Left ventricle myocardium superior (tissue), 1 donor: Measurements from ENCODE around the gene FAM76A. TPM values are rescaled to one million over a fixed set of nuclear protein-coding genes. Genes with fewer than 3 reads are reported as not detected.
A peak's percentile ranks its signal among the peaks of the same experiment; 100 is the strongest.

Experiments
- ATAC-seq: fragments of 200-7000 bp; cut with Tn5 transposase; one replicate; pipeline ENCODE4 v1.9.1; 2020; ENCODE audit warnings: mild to moderate bottlenecking, moderate library complexity
- DNase-seq: peaks from one replicate; pipeline ENCODE4 v3.0.0-alpha.2; 2020
- intact Hi-C: fragments of 100-400 bp; cut with micrococcal nuclease; formaldehyde crosslinking; loops from one replicate; pipeline ENCODE4 v1.11.0; 2022
- total RNA-seq: library from RNA; stranded (reverse); fragmentation: NEBNext Ultra II Directional; extraction: Animal tissue kit (Norgen Biotek cat#: 25700); gene quantifications from one replicate; pipeline ENCODE4 v1.2.1, GENCODE V29; 2021
- donor health status: DM: no; HTN: yes; CAD: no; lungs with severe emphysema.

The FAM76A gene
- total RNA-seq, 1 donor from 2014 or later: 12.3 TPM

DNA sequence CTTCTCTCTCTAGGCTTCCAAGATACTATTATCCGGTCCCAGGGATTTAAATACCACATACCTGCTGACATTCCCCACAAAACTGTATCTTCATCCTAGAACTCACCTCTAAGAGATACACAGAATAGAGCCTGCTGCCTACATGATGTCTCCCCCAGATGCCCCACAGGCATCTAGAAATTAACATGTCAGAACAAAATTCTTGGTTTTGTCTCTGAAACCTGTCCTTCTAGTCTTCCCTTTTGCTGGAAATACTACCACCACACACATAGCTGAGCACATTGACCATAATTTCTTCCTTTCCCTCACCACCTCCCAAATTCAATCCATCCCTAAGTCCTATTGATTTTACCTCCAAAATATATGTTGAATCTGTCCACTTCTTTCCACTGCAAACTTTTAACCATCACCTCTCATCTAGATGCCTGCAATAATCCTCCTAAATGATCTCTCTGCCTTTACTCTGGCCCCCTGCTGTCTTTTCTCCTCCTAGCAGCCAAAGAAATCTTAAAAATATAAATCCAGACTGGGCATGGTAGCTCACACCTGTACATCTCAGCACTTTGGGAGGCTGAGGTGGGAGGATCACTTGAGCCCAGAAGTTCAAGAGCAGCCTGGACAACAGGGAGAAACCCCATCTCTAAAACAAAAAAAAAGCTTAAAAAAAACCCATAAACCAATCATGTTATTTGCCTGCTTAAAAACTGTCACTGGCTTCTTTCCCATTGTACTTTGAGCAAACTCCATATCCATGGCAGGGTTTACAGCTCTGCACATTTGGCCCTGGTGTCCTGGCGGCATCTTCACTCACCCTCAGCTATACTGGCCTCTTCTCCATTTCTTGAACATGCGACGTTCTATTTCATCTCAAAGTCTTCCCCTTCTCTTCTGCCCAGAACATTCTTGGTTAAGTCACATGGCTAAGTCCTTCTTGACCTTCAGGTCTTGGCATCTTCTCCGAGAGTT, 6.2 kb upstream of the FAM76A start:
- intact Hi-C loops: no loop called here
- no peak for DNase-seq
- ATAC-seq: no peak

DNA sequence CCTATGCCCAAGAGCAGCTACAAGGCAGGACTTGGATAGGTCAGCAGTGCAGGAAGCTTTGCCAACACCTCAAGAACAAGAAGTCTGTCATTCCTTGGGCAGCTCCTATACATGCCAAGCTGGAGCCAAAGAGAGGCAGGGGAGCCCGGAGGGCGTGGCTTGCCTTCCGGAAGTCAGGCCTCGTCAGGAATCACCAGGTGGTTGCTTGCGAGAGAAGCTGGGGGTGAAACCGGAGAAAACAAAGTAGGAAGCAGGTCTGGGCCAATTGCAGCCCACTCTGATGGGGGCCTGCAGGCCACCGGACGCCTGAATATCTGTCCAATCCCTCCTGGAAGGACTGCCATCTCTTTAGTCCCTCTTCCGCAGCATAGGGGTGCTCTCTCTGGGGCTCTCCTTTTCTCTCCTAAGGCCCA, 794 bp upstream of the FAM76A start:
- DNase-seq (peak; percentile 46), ATAC-seq (no peak)
- intact Hi-C loops: no loop called here

GRCh38 chr1:27726173-27727044, 648 bp downstream of the FAM76A start:
- intact Hi-C loops: no loop called here
- DNase-seq (peak; percentile 68), ATAC-seq (peak; percentile 29)

GRCh38 chr1:27727126-27727525, 1.4 kb downstream of the FAM76A start:
- no peak for DNase-seq

GRCh38 chr1:27736252-27736651, 10.5 kb downstream of the FAM76A start:
- intact Hi-C loops: no loop called here
- no peak for DNase-seq
- no peak for ATAC-seq

More at GRCh38 chr1:27727126-27727525, 1.4 kb downstream of the FAM76A start:
- no peak for ATAC-seq
- intact Hi-C loops: no loop called here

DNA sequence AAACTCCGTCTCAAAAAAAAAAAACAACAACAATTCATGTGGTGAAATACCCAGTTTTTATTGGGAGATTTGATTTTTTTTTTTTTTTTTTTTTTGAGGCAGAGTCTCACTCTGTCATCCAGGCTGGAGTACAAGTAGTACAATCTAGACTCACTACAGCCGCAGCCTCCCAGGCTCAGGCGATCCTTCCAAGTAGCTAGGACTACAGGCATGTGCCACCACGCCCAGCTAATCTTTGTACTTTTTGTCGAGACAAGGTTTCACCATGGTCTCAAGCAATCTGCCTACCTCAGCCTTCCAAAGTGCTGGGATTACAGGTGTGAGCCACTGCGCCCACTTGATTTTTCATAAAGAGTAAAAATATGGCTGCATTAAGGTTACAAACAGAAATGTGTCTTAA, 15.4 kb downstream of the FAM76A start:
- DNase-seq (no peak), ATAC-seq (no peak)
- intact Hi-C loops: no loop called here

- intact Hi-C loops: no loop called here
- ATAC-seq: no peak
- no peak for DNase-seq
Measured at GRCh38 chr1:27744556-27744955, 18.8 kb downstream of the FAM76A start.

DNA sequence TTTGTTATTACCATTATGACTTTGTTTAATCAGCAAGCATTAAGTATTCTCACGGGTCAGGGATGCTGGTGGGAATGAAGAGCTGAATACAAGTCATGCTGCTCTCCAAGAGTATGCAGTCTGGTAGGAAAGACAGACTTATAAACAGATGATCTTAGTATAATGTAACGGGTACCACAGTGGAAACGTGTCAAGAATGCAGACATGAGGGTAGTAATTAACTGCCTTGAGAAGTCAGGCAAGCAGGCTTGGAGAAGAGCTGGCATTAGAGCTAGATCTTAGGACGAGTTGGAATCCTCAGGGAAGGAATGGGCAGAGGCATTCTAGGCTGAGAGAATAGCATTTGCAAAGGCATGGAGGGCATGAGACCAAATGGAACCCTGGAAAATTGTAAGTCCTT, 19.7 kb downstream of the FAM76A start:
- no peak for DNase-seq
- ATAC-seq: no peak
- intact Hi-C loops: no loop called here

DNA sequence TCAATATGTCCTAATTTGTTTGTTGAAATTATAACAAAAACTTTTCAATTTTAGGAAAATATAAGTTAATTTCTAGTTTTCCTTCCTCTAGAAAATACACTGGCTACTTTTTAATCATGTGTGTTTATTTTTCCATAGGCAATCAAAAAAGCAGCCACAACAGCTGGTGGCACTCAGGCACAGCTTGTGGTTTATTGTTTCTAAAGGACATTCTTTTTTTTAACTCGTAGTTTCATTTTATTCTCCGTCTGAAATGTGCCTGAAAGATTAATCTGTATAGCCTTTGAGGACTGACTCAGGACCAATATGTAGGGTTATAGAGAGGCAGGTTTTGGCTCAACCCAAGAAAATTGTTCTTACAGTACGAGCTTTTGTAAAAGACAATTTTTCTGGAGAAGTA, 26.6 kb downstream of the FAM76A start:
- intact Hi-C loops: no loop called here
- no peak for ATAC-seq

GRCh38 chr1:27755286-27755685, 29.5 kb downstream of the FAM76A start:
- DNase-seq: no peak
- intact Hi-C loops: no loop called here
- ATAC-seq: no peak

More for the DNA sequence above, 26.6 kb downstream of the FAM76A start:
- DNase-seq: no peak

- no peak for DNase-seq
- intact Hi-C loops: no loop called here
- ATAC-seq: peak; percentile 75
Measured at GRCh38 chr1:27755865-27756264, 30.1 kb downstream of the FAM76A start.

- intact Hi-C loops: no loop called here
- ATAC-seq: no peak
- DNase-seq: no peak
Measured at GRCh38 chr1:27759236-27759635, 33.5 kb downstream of the FAM76A start.

DNA sequence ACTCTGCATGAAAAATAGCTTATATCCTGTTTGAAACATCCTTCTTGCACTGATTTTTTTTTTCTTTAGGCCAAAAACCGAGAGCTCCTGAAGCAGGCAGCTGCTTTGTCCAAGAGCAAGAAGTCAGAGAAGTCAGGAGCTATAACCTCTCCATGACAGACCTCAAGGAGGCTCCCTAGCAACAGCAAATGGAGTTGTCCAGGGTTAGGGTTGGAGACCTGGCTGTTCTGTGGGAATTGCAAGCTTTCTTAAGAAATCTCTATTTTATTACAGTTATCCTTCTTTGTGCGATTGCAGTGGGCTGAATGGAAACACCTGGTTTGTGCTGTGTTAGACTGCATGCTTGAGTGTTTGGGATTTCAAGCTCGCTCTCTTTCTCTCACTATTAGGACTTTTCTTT, 34.7 kb downstream of the FAM76A start:
- no peak for ATAC-seq
- no peak for DNase-seq
- intact Hi-C loops: no loop called here

DNA sequence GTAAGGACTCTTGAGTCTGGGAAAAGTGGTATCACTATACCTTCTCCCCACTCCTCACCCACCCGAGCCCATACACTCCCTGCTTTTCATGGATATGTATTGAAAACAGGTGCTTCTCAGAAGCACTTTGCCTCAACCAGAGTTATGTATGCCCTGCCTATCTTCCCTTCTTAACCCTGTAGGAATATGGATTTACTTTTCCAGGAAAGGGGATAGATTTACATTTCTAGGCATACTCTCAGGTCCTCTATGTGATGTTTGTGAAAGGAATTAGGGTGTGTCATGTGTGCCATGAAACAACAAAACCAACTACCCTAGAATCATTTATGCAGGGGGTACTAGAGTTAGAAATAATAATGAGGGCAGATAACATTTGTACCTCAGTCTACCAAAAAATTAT, 36.3 kb downstream of the FAM76A start:
- DNase-seq (no peak), ATAC-seq (no peak)
- intact Hi-C loops: no loop called here

- intact Hi-C loops: no loop called here
- DNase-seq: no peak
- no peak for ATAC-seq
Measured at GRCh38 chr1:27763358-27763757, 37.6 kb downstream of the FAM76A start.

- DNase-seq (no peak), ATAC-seq (no peak)
- intact Hi-C loops: no loop called here
Measured at GRCh38 chr1:27770293-27770830, 44.6 kb downstream of the FAM76A start.

DNA sequence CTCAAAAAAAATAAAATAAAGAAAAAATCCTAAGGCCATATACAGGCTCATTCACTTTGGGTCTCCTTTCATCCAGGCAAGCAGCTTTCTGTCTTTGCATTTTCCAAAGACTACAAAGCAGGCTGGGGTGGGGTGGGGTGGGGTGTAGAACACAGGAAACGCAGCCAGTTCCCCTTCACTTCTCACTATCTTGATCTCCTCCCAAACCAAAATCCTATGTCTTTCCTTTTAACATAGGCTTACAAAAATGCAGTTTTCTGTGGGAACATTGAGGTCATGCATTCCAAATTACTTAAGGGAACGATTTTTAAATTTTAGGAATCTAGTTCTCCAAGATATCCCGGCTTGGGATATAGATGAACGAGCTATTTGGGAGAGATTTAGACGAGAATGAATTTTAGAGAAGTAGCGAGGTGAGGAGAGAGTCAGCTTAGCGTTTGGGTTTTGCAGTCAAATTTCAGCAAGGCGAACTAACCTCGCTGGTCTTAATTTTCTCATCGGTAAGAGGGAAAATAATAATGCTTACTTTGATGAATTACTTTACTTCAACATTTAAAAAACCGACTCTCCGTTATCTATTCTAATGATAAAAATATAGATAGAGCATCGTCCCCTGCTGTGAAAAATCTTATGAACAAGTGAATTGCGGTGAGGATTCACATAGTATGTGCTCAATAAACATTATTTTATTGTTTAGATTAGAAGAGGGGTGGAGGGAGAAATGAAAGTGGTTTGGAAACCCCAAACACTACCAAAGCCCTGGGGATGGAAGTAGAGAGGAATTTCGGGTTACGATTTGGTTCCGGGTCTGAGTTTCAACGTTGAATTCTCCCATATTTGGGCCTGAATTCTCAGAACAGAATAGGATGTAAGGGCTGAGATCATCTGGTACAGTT, 46.5 kb downstream of the FAM76A start:
- DNase-seq (no peak), ATAC-seq (no peak)
- intact Hi-C loops: no loop called here

- intact Hi-C loops: no loop called here
- peak; percentile 99 for DNase-seq
- peak; percentile 99 for ATAC-seq
Measured at GRCh38 chr1:27772932-27773825, 47.4 kb downstream of the FAM76A start, which contains the start of gene STX12. Gene STX12 (plus strand): TSS chr1:27773219. CDS start chr1:27773308, 89 bp downstream.
